GM21390 (cell line): Measurements from ENCODE around the gene GRIPAP1.

Experiments used
- ATAC-seq: cut with Tn5 transposase; IDR thresholded peaks from one replicate; pipeline ENCODE4 v1.9.1; 2021; ENCODE audit not compliant: unreplicated experiment

The GRIPAP1 gene

GRCh38 chrX:48961585-48962091 is 40.4 kb downstream of the GRIPAP1 start:
- ATAC-seq = no peak

GRCh38 chrX:48960291-48960690 is 41.8 kb downstream of the GRIPAP1 start:
- ATAC-seq = no peak

- ATAC-seq = no peak
Measured at GRCh38 chrX:48958635-48959094, 43.4 kb downstream of the GRIPAP1 start.

- peak; percentile 84 for ATAC-seq
Measured at GRCh38 chrX:48957827-48958634, 44.0 kb downstream of the GRIPAP1 start.

GRCh38 chrX:48957477-48957826 is 44.6 kb downstream of the GRIPAP1 start, which contains the start of gene OTUD5:
Gene OTUD5 (minus strand): TSS chrX:48957607. CDS start chrX:48957570, 37 bp downstream.
- ATAC-seq = peak; percentile 36

GRCh38 chrX:48956728-48957414 is 45.2 kb downstream of the GRIPAP1 start:
- ATAC-seq = no peak

DNA sequence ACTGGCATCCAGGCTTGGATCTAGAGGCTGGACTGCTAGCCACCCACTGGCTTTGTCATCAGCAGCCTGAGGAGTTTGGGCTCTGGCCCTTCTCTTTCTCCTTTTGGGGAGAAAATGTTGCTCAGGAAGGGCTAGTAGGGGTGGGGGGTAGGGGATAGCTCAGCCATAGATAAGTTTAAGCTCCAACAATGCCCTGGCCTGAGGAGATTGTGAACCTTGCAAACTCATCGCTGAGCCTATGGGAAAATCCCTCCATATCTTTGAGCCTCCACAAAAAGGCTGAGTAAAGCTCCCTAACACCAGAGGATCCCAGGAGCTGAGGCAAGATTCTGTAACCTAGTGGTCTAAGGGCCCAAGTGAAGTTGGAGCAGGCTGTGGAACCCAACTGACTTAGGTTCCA is 53.5 kb downstream of the GRIPAP1 start:
- no peak for ATAC-seq

DNA sequence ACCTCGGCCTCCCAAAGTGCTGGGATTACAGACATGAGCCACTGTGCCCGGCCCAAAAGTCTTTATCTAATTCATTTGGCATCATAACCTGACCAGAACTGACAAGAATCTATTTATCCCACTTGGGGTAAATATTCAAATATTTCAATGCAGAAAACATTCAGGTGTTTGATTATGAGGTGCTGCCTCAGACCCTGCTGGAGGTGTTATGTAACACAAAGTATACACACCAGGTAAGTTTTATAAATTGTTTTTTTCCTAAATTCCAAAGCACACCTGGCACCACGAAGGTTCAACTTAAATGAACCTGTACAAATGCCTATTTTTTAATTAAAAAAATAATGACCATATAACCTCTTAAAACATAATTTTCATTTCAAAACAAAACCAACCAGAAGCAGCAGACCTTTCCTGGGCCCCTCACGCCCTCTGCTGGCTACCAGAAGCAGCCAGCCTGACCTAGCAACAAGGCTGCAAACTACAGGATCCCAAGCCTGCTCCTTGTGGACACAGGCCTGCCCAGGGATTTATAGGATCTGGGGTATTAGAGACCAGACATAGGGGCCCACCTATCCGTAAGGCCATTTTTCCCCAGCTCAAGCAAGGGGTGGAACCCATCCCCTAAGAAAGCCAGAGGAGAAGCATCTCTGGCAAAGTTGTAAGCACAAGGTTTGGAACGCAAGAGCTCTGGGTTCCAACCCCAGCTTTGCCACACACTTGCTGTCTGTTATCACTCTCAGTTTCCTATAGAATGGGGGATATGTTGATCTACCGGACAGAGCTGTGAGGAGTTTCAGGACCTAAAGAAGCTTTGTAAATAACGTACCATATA is 56.3 kb downstream of the GRIPAP1 start:
- no peak for ATAC-seq

- no peak for ATAC-seq
Measured at GRCh38 chrX:48942895-48943294, 59.2 kb downstream of the GRIPAP1 start.

DNA sequence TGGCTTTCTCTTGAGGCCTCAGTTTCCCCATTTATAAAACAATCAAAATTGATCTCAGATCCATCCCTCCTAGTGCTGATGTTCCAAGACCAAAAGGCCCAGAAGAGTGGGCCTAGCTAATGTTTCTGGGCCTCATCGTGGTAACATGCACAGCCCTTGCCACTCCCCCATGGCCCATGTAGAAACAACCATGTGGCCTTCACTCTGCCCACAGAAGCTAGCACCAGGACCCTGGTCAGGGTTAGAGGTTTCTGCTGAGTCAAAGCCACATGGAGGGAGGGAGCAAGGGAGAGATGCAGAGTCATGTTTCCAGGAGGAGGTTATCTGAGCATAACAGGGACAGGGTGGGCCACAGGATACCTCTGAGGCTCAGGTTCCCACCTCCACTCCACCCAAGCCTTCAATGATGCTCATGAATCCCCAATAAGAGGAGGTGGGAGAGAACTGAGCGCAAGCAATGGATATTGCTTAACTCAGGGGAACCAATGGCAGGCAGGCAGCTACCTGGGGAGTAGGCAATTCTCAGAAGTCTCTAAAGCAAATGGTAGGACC is 61.6 kb downstream of the GRIPAP1 start:
- no peak for ATAC-seq

- no peak for ATAC-seq
Measured at GRCh38 chrX:48939524-48940228, 62.4 kb downstream of the GRIPAP1 start.

GRCh38 chrX:48938721-48939425 is 63.2 kb downstream of the GRIPAP1 start:
- ATAC-seq = peak; percentile 39

DNA sequence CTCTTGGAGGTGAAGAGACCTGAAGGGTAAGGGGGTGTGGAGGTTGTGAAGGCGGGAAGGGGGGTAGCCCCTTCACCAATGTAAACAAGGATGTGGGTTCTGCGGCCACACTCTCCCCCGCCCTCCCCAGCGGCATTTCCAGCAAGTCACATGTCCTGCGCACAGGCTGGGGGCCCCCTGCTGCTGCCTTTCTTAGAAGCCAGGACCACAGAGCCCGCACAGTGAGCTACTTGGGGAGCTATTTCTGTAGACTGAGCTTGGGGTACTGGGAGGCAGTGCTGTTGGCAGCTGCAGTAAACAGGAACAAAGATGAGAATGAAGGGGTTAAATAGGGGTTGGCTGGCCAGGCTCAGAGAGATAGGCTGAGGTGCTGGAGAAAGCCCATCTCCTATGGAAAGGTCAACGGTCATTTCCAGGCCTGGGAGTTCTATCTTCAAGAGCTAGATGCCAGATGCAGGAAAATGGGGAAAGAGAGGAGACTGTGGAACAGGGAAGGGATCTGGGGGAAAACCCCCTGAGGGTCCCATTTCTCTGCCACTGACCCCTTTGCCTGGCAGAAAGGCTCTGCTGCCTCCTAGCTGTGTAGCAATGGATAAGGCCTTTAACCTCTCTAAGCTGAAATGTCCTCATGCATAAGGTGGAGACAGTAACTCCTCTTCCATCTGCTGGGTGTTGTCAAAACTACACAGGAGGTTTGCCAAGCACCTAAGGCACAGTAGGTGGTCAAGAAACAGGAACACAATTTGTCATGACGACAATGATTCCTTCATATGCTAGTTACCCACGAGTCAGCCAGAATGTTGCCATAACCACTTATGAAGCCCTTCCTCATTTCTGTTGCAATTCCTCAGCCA is 64.8 kb downstream of the GRIPAP1 start:
- peak; percentile 58 for ATAC-seq

DNA sequence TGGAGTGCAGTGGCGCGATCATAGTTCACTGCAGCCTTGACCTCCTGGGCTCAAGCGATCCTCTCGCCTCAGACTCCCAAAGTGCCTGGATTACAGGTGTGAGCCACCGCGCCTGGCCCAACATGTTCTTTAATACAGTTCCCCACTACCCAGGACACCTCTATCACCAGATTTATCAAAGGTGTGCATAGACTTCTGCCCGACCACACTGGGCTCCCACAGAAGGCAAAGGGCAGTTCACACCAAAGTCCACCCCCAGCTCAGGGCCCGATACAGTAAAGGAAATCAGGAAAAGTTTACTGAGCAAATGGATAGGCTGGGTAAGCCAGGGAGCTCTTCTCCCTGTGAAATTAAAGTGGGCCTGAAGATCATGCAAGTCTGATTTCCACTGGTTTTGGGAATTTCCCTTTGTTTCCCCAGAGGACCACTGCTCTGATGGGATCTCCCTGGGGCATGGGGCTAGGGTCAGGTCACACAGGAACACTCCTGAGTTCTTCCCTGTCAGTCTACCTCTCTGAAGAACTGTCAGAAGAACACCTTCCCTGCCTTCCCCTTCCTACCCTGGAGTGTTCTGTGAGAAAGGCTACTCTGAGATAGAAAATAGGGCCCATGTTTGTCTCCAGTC is 65.5 kb downstream of the GRIPAP1 start:
- no peak for ATAC-seq

DNA sequence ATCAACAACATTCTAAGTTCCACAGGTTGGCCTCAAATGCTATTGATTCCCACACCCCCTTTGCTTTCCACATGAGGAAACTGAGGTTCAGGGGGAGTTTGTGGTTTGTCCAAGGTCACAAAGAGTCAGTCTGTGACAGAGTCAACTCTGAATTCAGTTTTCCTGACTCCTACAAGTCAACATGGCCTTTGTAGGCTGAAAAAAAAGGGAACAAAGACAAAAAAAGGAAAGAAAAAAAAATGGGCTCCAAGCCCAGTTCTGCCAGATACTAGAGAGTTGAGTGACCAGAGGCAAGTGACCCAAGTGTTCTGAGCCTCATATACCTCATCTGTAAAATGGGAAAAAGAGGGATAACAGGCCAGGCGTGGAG is 66.8 kb downstream of the GRIPAP1 start:
- ATAC-seq = no peak

DNA sequence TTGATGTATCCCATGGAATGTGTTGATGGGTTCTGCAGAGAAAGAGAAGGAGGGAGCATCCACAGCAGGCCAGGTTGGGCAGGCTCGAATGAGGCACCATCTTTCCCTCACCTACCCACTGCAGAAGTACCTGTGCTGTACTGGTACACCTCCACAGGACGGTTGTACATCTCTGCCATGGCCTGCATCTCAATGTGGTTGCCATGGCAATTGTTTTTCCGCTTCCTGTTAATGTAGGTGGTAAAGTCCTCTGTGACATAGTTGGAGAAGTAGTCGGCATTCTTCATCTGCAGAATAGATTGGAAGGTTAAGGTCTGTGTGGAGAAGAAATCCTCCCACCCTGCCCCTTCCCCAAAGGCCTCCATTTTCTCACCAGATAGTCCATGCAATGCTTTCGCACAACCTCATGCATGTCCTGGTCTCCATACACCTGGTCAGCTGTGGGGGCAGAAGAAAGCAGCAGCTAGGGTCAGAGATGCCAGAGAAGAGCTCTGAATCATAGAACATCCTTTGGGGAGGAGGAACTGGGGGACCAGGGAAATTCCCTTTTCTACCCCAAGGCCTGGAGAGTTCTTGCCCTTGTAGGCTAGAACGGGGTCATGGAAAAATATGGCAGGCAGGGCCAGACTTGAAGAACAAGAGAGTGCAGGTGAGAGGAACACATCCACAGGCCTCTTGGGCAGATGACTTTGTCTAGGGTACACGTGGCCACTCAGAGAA is 67.3 kb downstream of the GRIPAP1 start:
- ATAC-seq = no peak

DNA sequence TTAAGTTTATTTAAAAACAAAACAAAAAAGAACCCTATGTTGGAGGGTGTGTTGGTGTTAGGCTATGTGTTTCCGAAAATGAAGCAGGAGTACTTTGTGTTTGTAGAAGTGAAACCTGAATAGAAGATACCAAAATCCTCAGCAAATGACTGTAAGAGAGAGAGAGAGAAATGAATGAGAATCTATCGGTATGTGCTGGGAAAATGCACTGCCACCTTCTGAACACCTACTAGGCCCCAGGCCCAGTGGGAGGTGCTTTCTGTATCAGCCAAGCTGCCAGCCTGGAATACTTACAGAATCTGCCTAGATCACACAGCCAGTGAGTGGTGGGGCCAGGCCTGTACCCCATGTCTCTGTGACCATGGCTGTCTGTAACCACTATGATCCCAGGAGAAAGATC is 68.3 kb downstream of the GRIPAP1 start:
- no peak for ATAC-seq
